K562 (cell line): ENCODE results near the gene RILP. TPM values are rescaled to one million over a fixed set of nuclear protein-coding genes. Genes with fewer than 3 reads are reported as not detected.

Source experiments
- ARID1B ChIP-seq: fragments of 450-650 bp; IDR thresholded peaks from 2 replicates; pipeline ENCODE4 v1.6.1; 2016; ENCODE audit warnings: antibody characterized with exemption, mild to moderate bottlenecking, inconsistent platforms
- ATF3 ChIP-seq, 2 experiments: fragments of 450-650 bp in 1 of 2; sonication (generic) in 1 of 2; formaldehyde crosslinking in 1 of 2; IDR thresholded peaks in 1 of 2; conservative IDR thresholded peaks in 1 of 2; 2 replicates each; pipeline versions ENCODE4 v1.6.1 to v1.8.1; 2016 to 2023; ENCODE audit warnings: mild to moderate bottlenecking in 2 of 2, moderate library complexity in 2 of 2, inconsistent platforms in 1 of 2, missing genetic modification reagents in 1 of 2
- CBX8 ChIP-seq: fragments of 200-600 bp; sonication (generic); IDR thresholded peaks from 2 replicates; pipeline ENCODE4 v1.6.1; 2012; ENCODE audit warnings: borderline replicate concordance, mixed run types, low read depth, mild to moderate bottlenecking, moderate library complexity, mixed read lengths, low read length, control low read depth, inconsistent platforms; ENCODE audit not compliant: poor library complexity, severe bottlenecking; ENCODE audit errors: extremely low read depth
- CUX1 ChIP-seq: fragments of 200-800 bp; sonication (Bioruptor generic); IDR thresholded peaks from 2 replicates; pipeline ENCODE4 v1.6.1; 2016; ENCODE audit warnings: missing genetic modification characterization, missing compliant biosample characterization
- FOSL1 ChIP-seq: fragments of 200-800 bp; sonication (Bioruptor generic); conservative IDR thresholded peaks from 2 replicates; pipeline ENCODE4 v1.6.1; 2016; ENCODE audit warnings: missing genetic modification characterization, missing compliant biosample characterization
- GATA2 ChIP-seq: sonication (generic); formaldehyde crosslinking; IDR thresholded peaks from 2 replicates; pipeline ENCODE4 v1.4.0; 2020; ENCODE audit warnings: mild to moderate bottlenecking, missing genetic modification reagents
- GTF2E2 ChIP-seq: fragments of 200-800 bp; sonication (Bioruptor generic); IDR thresholded peaks from 2 replicates; pipeline ENCODE4 v1.6.1; 2016; ENCODE audit warnings: missing genetic modification characterization, missing compliant biosample characterization
- ILF3 ChIP-seq: fragments of 450-650 bp; IDR thresholded peaks from 2 replicates; pipeline ENCODE4 v1.6.1; 2018; ENCODE audit warnings: antibody characterized with exemption, mild to moderate bottlenecking, moderate library complexity, borderline replicate concordance
- MTA3 ChIP-seq: fragments of 450-650 bp; formaldehyde crosslinking; IDR thresholded peaks from 2 replicates; pipeline ENCODE4 v1.6.1; 2017; ENCODE audit warnings: mild to moderate bottlenecking, borderline replicate concordance
- POLR2H ChIP-seq: IDR thresholded peaks from 2 replicates; pipeline ENCODE4 v1.6.1; 2016; ENCODE audit warnings: missing genetic modification characterization, low read depth, mild to moderate bottlenecking, control low read depth, missing compliant biosample characterization, moderate library complexity
- RBM22 ChIP-seq: fragments of 200-400 bp; formaldehyde crosslinking; IDR thresholded peaks from 2 replicates; pipeline ENCODE4 v1.6.1; 2018; ENCODE audit warnings: low read length, low read depth; ENCODE audit not compliant: poor library complexity, severe bottlenecking
- SMARCA5 ChIP-seq: fragments of 450-650 bp; IDR thresholded peaks from 2 replicates; pipeline ENCODE4 v1.6.1; 2016
- STAT5A ChIP-seq: IDR thresholded peaks from 2 replicates; pipeline ENCODE4 v1.6.1; 2012; ENCODE audit warnings: low read length, inconsistent platforms, borderline replicate concordance
- ZMIZ1 ChIP-seq, 2 experiments: fragments of 150-350 bp in 1 of 2; IDR thresholded peaks; 2 replicates each; pipeline ENCODE4 v1.6.1; 2012 to 2016; ENCODE audit warnings: low read depth in 2 of 2, low read length in 2 of 2, mild to moderate bottlenecking in 1 of 2, moderate library complexity in 1 of 2
- ZNF311 ChIP-seq: fragments of 250-450 bp; sonication (Bioruptor Pico); IDR thresholded peaks from 2 replicates; pipeline ENCODE4 v1.4.0; 2020; ENCODE audit warnings: mild to moderate bottlenecking, moderate library complexity
- ZNF431 ChIP-seq: sonication (generic); formaldehyde crosslinking; IDR thresholded peaks from 2 replicates; pipeline ENCODE4 v1.8.0; 2022; ENCODE audit warnings: mild to moderate bottlenecking, missing genetic modification reagents
- ZNF75A ChIP-seq: fragments of 450-650 bp; formaldehyde crosslinking; IDR thresholded peaks from 2 replicates; pipeline ENCODE4 v1.4.0; 2020; ENCODE audit warnings: mild to moderate bottlenecking
- ZZZ3 ChIP-seq: fragments of 450-650 bp; IDR thresholded peaks from 2 replicates; pipeline ENCODE4 v1.6.1; 2016; ENCODE audit warnings: antibody characterized with exemption, mild to moderate bottlenecking, moderate library complexity
- polyA plus RNA-seq, 8 experiments: library from polyadenylated mRNA; depleted of rRNA in 4 of 8; stranded (reverse) in 5 of 8; unstranded in 3 of 8; fragments of >200 nt; fragmentation: Nextera tagmentation in 2 of 8; fragmentation: Illumina TruSeq in 1 of 8; extraction: Ambion mirVana in 2 of 8; extraction: Trizol in 1 of 8; gene quantifications; 2 replicates each; pipeline versions ENCODE4 v1.2.1 to v1.2.3, GENCODE V29; 2011 to 2014; ENCODE audit warnings: inconsistent platforms in 1 of 8, missing spikeins in 1 of 8
- total RNA-seq, 7 experiments: library from RNA; depleted of rRNA in 6 of 7; stranded (reverse); fragments of >200 nt in 6 of 7; fragmentation: Illumina TruSeq in 2 of 7; extraction: Trizol in 2 of 7; gene quantifications; 2 replicates each; pipeline versions ENCODE4 v1.2.1 to v1.2.3, GENCODE V29; 2011 to 2021; ENCODE audit warnings: low replicate concordance in 1 of 7

RILP gene
- total and polyA plus RNA-seq, 9 of the 15 experiments (the other 6 are each of a cell fraction or from before 2014, with no cell fraction given) = 0.75 to 54.9 (median 27.8) TPM

GRCh38 chr17:1684378-1685189, 34.9 kb upstream of the RILP start, which contains the start of gene PRPF8 (continued):
- TF ChIP-seq ZMIZ1 (IDR thresholded peaks at IDR 0.05; ENCODE audit: low read depth in 2 of 2, low read length in 2 of 2) (no peak), RBM22 (no peak), ZNF75A (no peak), ARID1B (no peak), POLR2H (tag) (no peak; the same call in none of the 2 replicates), SMARCA5 (no peak), GATA2 (CRISPR knock-in tag) (no peak), GTF2E2 (tag) (no peak), MTA3 (no peak), ZNF311 (CRISPR knock-in tag) (no peak), ZNF431 (CRISPR knock-in tag) (no peak), ZZZ3 (no peak), CBX8 (no peak), STAT5A (no peak), CUX1 (CRISPR knock-in tag) (no peak), ILF3 (no peak), ATF3 (IDR thresholded peaks at IDR 0.05) (no peak), ATF3 (CRISPR knock-in tag; conservative IDR thresholded peaks at IDR 0.05) (no peak), FOSL1 (no peak)
